ENCODE measurements around the gene LIM2. TPM values are rescaled to one million over a fixed set of nuclear protein-coding genes. Genes with fewer than 3 reads are reported as not detected.

Gene LIM2
- total and polyA plus RNA-seq, 10 donors: not detected

- no peak for DNase-seq
- Histone ChIP-seq H3K4me3 (no peak overlapping the region), H3K36me3 (peaks cover 0 to 49% (median 26%) of the 10 kb centered on the region in 6 donors), H3K4me1 (no peaks in the 10 kb centered on the region), H3K9me3 (no peaks in the 10 kb centered on the region), H3K27ac (no peak overlapping the region), H3K27me3 (replicated peaks in 1 of 7) (no peaks in the 10 kb centered on the region)
- TF ChIP-seq POLR2A (IDR thresholded peaks at IDR 0.05): no peak
- TF ChIP-seq POLR2AphosphoS5 (IDR thresholded peaks at IDR 0.05): no peak
- no peak for TF ChIP-seq CTCF (IDR thresholded peaks at IDR 0.05 in 8 of 11, conservative IDR thresholded peaks at IDR 0.05 in 3 of 11)
- intact Hi-C loops (cut with DNase I; ENCODE audit: low total_unique reads): no loop called here
- 78 to 90% (median 88%) methylated on average over 12 of the region's 12 CpGs for WGBS, 5 donors
Measured at GRCh38 chr19:51354103-51354741, 33.6 kb downstream of the LIM2 start.

GRCh38 chr19:51352783-51353360, 34.9 kb downstream of the LIM2 start:
- intact Hi-C loops (cut with DNase I; ENCODE audit: low total_unique reads): no loop called here
- Histone ChIP-seq H3K36me3 (peaks cover 0 to 62% (median 26%) of the 10 kb centered on the region in 6 donors), H3K9me3 (no peaks in the 10 kb centered on the region), H3K4me3 (no peak overlapping the region), H3K27me3 (replicated peaks in 1 of 7) (no peaks in the 10 kb centered on the region), H3K27ac (no peak overlapping the region), H3K4me1 (no peaks in the 10 kb centered on the region)
- WGBS, 5 donors: 90 to 98% (median 97%) methylated on average over 12 to 16 of the region's 16 CpGs
- TF ChIP-seq POLR2AphosphoS5 (IDR thresholded peaks at IDR 0.05) (no peak), CTCF (IDR thresholded peaks at IDR 0.05 in 8 of 11, conservative IDR thresholded peaks at IDR 0.05 in 3 of 11) (no peak), POLR2A (IDR thresholded peaks at IDR 0.05) (no peak)
- no peak for DNase-seq

- WGBS, 5 donors: 94 to 98% (median 96%) methylated on average over 11 of the region's 11 CpGs
- H3K27ac ChIP-seq: no peak overlapping the region
Measured at GRCh38 chr19:51351266-51351990, 36.3 kb downstream of the LIM2 start.

More at GRCh38 chr19:51351266-51351990, 36.3 kb downstream of the LIM2 start:
- Histone ChIP-seq H3K4me3 (no peak overlapping the region), H3K36me3 (peaks cover 0 to 77% (median 36%) of the 10 kb centered on the region in 6 donors), H3K27me3 (replicated peaks in 1 of 7) (no peaks in the 10 kb centered on the region), H3K9me3 (no peaks in the 10 kb centered on the region), H3K4me1 (no peaks in the 10 kb centered on the region)
- no peak for TF ChIP-seq CTCF (IDR thresholded peaks at IDR 0.05 in 8 of 11, conservative IDR thresholded peaks at IDR 0.05 in 3 of 11)
- no peak for TF ChIP-seq POLR2AphosphoS5 (IDR thresholded peaks at IDR 0.05)
- no peak for TF ChIP-seq POLR2A (IDR thresholded peaks at IDR 0.05)
- DNase-seq: no peak
- intact Hi-C loops (cut with DNase I; ENCODE audit: low total_unique reads): no loop called here
